Endodermal cell (in vitro differentiated cells): ENCODE measurements around the gene RPGR. TPM values are rescaled to one million over a fixed set of nuclear protein-coding genes. Genes with fewer than 3 reads are reported as not detected.

Source experiments
- DNase-seq: peaks from one replicate; pipeline ENCODE4 v3.0.0-alpha.2; 2017
- H3K27ac ChIP-seq: 2 replicates; pipeline ENCODE4 v1.5.1; 2013; ENCODE audit warnings: mild to moderate bottlenecking, low read depth, low read length, moderate library complexity
- H3K27me3 ChIP-seq: 2 replicates; pipeline ENCODE4 v1.6.1; 2013; ENCODE audit warnings: mild to moderate bottlenecking, low read length, moderate library complexity; ENCODE audit not compliant: insufficient read depth, control insufficient read depth, poor library complexity, severe bottlenecking
- H3K36me3 ChIP-seq: 2 replicates; pipeline ENCODE4 v1.7.0; 2013; ENCODE audit warnings: mild to moderate bottlenecking, low read length, moderate library complexity; ENCODE audit not compliant: control insufficient read depth, insufficient read depth
- H3K4me1 ChIP-seq: one replicate; pipeline ENCODE4 v1.7.0; 2013; ENCODE audit warnings: low read length; ENCODE audit not compliant: control insufficient read depth, insufficient read depth
- H3K4me3 ChIP-seq: 2 replicates; pipeline ENCODE4 v1.5.1; 2013; ENCODE audit warnings: mild to moderate bottlenecking, low read length, moderate library complexity
- H3K9ac ChIP-seq: 2 replicates; pipeline ENCODE4 v1.6.1; 2013; ENCODE audit warnings: mild to moderate bottlenecking, low read length, moderate library complexity; ENCODE audit not compliant: poor library complexity, severe bottlenecking; ENCODE audit errors: extremely low read depth
- H3K9me3 ChIP-seq: 2 replicates; pipeline ENCODE4 v1.6.1; 2013; ENCODE audit warnings: mild to moderate bottlenecking, low read length, moderate library complexity; ENCODE audit not compliant: control insufficient read depth
- H3K27ac Mint-ChIP-seq: 2 replicates; pipeline ENCODE4 v1.8.0; 2020; ENCODE audit warnings: mixed read lengths
- H3K27me3 Mint-ChIP-seq: 2 replicates; pipeline ENCODE4 v1.8.0; 2021; ENCODE audit warnings: mild to moderate bottlenecking, mixed read lengths; ENCODE audit not compliant: insufficient read depth
- H3K36me3 Mint-ChIP-seq: 2 replicates; pipeline ENCODE4 v1.8.0; 2020; ENCODE audit warnings: low read depth, mixed read lengths
- H3K4me1 Mint-ChIP-seq: 2 replicates; pipeline ENCODE4 v1.8.0; 2020; ENCODE audit warnings: mixed read lengths
- H3K4me3 Mint-ChIP-seq: 2 replicates; pipeline ENCODE4 v1.8.0; 2020; ENCODE audit warnings: mild to moderate bottlenecking, moderate library complexity, mixed read lengths
- H3K9me3 Mint-ChIP-seq: 2 replicates; pipeline ENCODE4 v1.8.0; 2020; ENCODE audit warnings: mild to moderate bottlenecking, mixed read lengths
- CTCF ChIP-seq: fragments of 200-600 bp; sonication (generic); conservative IDR thresholded peaks from 2 replicates; pipeline ENCODE4 v1.5.0; 2021; ENCODE audit warnings: antibody characterized with exemption, mild to moderate bottlenecking
- WGBS, 2 experiments: methylation state at CpG; one replicate each; pipeline versions ENCODE4 v1.1.5 to v1.1.7; 2013; ENCODE audit warnings: missing lambda C conversion rate in 2 of 2, mixed read lengths in 1 of 2; ENCODE audit not compliant: insufficient coverage in 1 of 2, insufficient read length in 1 of 2; 5-methylcytosine and 5-hydroxymethylcytosine counted together
- total RNA-seq, 2 donors: library from RNA; stranded (reverse); fragmentation: NEBNext Ultra II Directional in 1 of 2; extraction: Animal tissue kit (Norgen Biotek cat#: 25700) in 1 of 2; gene quantifications; 2 replicates in 1 of 2; 3 replicates in 1 of 2; pipeline ENCODE4 v1.2.1, GENCODE V29; 2021

RPGR gene
- total RNA-seq, 2 donors from 2014 or later, result 12.3 to 20.5 TPM

GRCh38 chrX:38268011-38268410 lies 59.3 kb downstream of the RPGR start:
- Mint-ChIP-seq H3K9me3 (peaks cover 49% of the 10 kb centered on the region), H3K4me3 (no peak overlapping the region), H3K4me1 (peaks cover 16% of the 10 kb centered on the region), H3K27me3 (no peaks in the 10 kb centered on the region), H3K36me3 (peaks cover 19% of the 10 kb centered on the region), H3K27ac (no peak overlapping the region)
- TF ChIP-seq CTCF, result no peak
- Histone ChIP-seq H3K36me3 (no peaks in the 10 kb centered on the region), H3K9me3 (peaks cover 4% of the 10 kb centered on the region), H3K4me1 (no peaks in the 10 kb centered on the region), H3K27me3 (no peaks in the 10 kb centered on the region), H3K9ac (no peak overlapping the region), H3K27ac (no peak overlapping the region), H3K4me3 (no peak overlapping the region)
- 85 to 100% methylated on average over 1 to 3 of the region's 3 CpGs for WGBS, 2 experiments
- DNase-seq, result no peak

GRCh38 chrX:38262715-38263620 lies 64.3 kb downstream of the RPGR start:
- Mint-ChIP-seq H3K4me1 (peaks cover 10% of the 10 kb centered on the region), H3K27me3 (no peaks in the 10 kb centered on the region), H3K27ac (no peak overlapping the region), H3K9me3 (peaks cover 39% of the 10 kb centered on the region), H3K36me3 (peaks cover 3% of the 10 kb centered on the region), H3K4me3 (no peak overlapping the region)
- no peaks in the 10 kb centered on the region for H3K4me1 ChIP-seq
- H3K4me3 ChIP-seq, result no peak overlapping the region
- no peaks in the 10 kb centered on the region for H3K27me3 ChIP-seq
- 94% methylated on average over 3 of the region's 9 CpGs; no CpG with 5 or more reads in 1 of the 2 experiments for WGBS, 2 experiments
- no peak overlapping the region for H3K27ac ChIP-seq
- no peaks in the 10 kb centered on the region for H3K9me3 ChIP-seq
- no peak overlapping the region for H3K9ac ChIP-seq
- H3K36me3 ChIP-seq, result no peaks in the 10 kb centered on the region
- no peak for DNase-seq
- no peak for TF ChIP-seq CTCF

GRCh38 chrX:38260231-38260630 lies 67.1 kb downstream of the RPGR start:
- Mint-ChIP-seq H3K4me1 (no peaks in the 10 kb centered on the region), H3K27me3 (no peaks in the 10 kb centered on the region), H3K4me3 (no peak overlapping the region), H3K9me3 (peaks cover 31% of the 10 kb centered on the region), H3K36me3 (no peaks in the 10 kb centered on the region), H3K27ac (no peak overlapping the region)
- DNase-seq, result peak; percentile 76
- Histone ChIP-seq H3K36me3 (no peaks in the 10 kb centered on the region), H3K4me3 (no peak overlapping the region), H3K27me3 (no peaks in the 10 kb centered on the region), H3K9me3 (no peaks in the 10 kb centered on the region), H3K9ac (no peak overlapping the region), H3K27ac (no peak overlapping the region), H3K4me1 (no peaks in the 10 kb centered on the region)
- peak; percentile 68 for TF ChIP-seq CTCF
- WGBS, 2 experiments, result 41% methylated on average over 4 of the region's 4 CpGs; no CpG with 5 or more reads in 1 of the 2 experiments
